ENCODE measurements around the gene SRP54.
"Not testable (repeated sequence)": the region's sequence is repeated elsewhere in the genome, so short reads cannot be mapped to it uniquely, and the experiment has no call there.

Gene SRP54

GRCh38 chr14:34982421-34983147, at the start of gene SRP54:
TSS of gene SRP54 (plus strand) at chr14:34982992. CDS start at chr14:34996710, 13,718 bp downstream.
- peak; percentile 90 for DNase-seq

DNA sequence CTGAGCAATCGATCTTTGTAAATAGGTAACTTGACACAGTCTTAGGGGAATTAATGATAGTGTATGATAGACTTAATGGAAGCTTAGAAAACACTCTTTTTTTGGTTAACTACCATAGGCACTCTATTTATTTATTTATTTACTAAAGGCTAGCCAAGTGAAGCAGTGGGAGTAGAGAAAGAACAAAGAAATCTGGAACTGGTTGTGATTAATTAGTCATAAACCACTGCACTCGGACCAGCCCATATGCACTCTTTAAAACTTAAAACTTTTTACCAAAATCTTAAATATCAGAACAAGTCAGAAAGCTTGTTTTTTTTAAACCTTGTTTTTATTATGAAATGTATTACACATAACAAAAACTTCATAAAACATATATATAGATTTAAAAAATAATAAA, 49.5 kb upstream of the SRP54 start:
- no peak for DNase-seq

DNA sequence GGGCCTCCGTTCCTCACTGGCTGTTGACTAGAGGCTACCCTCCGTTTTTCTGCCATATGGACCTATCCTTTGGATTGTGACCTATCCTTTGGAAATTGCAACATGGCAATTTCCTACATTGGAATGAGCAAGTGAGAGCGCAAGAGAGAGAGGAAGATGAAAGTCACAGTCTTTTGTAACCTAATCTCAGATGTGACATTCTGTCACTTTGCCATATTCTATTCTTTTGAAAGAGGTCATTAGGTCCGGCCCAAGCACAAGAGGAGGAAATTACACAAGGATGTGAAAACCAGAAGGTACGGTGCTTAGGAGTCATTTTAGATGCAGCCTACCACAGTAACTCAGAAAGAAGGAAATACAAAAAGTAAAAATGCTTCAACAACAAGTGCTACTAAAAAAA, 47.3 kb upstream of the SRP54 start:
- DNase-seq: peak; percentile 3

- no peak for DNase-seq
Measured at GRCh38 chr14:34937442-34937841, 45.4 kb upstream of the SRP54 start.

GRCh38 chr14:34937876-34938275, 44.9 kb upstream of the SRP54 start:
- no peak for DNase-seq

- DNase-seq: no peak
Measured at GRCh38 chr14:34943506-34943905, 39.3 kb upstream of the SRP54 start.

DNA sequence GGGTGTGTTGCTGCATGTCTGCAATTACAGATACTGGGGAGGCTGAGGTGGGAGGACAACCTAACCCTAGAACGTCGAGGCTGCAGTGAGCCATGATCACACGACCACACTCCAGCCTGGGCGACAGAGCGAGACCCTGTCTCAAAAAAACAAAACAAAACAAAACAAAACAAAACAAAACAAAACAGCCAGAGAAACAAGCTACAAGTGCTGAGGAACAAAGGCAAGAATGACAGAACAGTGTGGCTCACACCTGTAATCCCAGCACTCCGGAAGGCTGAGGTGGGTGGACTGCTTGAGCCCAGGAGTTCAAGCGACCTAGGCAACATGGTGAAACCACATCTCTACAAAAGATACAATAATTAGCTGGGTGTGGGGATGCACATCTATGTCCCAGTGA, 38.0 kb upstream of the SRP54 start:
- no peak for DNase-seq

GRCh38 chr14:34946699-34947098, 36.1 kb upstream of the SRP54 start:
- DNase-seq: no peak

GRCh38 chr14:34951286-34951685, 31.5 kb upstream of the SRP54 start:
- DNase-seq: no peak

GRCh38 chr14:34956931-34957330, 25.9 kb upstream of the SRP54 start:
- no peak for DNase-seq

DNA sequence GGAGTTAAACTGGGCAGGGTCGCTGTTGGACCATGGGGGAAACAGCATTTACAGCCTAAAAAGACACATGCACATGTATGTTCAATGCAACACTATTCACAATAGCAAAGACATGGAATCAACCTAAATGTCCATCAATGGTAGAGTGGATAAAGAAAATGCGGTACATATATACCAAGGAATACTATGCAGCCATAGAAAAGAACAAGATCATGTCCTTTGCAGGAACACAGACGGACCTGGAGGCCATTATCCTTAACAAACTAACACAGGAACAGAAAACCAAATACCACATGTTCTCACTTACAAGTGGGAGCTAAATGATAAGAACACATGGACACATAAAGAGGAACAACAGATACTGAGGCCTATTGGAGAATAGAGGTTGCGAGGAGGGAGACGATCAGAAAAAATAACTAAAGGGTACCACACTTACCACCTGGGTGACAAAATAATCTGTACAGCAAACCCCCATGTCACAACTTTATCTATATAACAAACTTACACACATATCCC, 25.0 kb upstream of the SRP54 start:
- DNase-seq: no peak

GRCh38 chr14:34962106-34962505, 20.7 kb upstream of the SRP54 start:
- not testable (repeated sequence) for DNase-seq

DNA sequence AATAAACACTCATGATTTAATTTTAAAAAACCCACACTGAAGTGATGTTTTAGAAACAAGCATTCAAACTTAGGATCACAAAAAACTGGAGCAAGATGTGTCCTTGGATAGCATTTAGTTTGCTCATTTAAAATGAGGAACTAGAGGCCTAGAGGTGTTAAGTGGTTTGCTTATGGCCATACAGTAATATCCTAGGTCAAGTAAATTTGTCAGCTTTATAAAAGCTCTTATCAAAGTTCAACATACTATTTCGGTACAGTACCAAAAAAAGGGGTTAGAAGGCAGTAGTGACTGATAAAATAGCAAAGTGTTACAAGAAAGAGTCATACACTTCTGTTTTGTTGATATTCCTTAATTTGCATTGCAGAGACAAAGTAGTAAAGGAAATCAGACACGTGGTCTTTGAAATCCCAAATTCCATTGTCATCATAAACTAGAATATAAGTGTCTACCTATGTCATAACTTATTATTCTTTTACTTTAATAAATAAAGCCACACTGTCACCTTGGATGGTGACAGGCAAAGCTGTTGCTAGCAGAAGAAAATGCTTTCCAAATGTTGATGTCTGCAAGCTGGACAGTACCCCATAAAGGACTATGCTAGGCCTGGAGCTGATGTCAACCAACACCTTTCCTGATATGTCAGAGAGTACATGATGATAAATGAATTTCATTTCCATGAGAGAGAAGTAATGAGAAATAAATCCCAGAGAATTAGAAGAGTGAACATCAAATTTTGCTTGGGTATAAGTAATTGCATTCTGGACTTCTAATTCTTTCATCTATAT, 17.6 kb upstream of the SRP54 start:
- DNase-seq: no peak

DNA sequence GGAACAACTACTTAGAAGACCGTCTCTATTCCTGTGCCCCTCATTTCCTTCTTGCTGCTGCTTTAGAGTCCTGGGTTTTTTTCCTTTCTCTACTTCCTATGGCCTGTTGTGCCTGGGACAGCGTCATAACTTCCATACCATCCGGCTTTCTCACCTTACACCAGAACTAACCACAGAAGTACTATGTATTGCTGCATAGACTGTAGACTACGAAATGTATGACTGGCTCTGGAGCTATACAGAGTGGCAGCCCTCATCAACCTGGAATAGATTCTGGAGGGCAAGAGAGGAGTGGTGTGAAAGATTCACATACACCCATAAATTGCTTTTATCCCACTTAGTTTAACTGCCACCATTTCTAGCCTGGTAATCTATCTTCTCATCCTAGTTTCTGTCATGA, 16.9 kb upstream of the SRP54 start:
- no peak for DNase-seq

GRCh38 chr14:34966413-34966812, 16.4 kb upstream of the SRP54 start:
- DNase-seq: no peak

DNA sequence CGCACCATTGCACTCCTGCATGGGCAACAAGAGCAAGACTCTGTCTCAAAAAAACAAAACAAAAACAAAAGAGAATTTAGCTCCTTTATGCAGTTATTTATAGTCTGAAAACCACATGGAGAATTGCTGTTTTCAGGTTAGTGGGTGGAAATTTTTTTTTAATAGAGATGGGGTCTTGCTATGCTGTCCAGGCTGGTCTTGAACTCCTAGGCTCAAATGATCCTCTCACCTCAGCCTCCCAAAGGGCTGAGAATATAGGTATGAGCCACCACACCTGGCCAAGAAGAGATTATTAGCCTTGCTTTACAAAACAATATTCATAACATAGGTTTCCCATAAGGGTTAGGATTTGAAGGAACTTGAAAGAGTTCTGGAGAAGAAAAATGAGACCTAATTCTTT, 12.1 kb upstream of the SRP54 start:
- no peak for DNase-seq

- DNase-seq: no peak
Measured at GRCh38 chr14:34971381-34971780, 11.4 kb upstream of the SRP54 start.

- no peak for DNase-seq
Measured at GRCh38 chr14:34971801-34972200, 11.0 kb upstream of the SRP54 start.

- no peak for DNase-seq
Measured at GRCh38 chr14:34978444-34978843, 4.3 kb upstream of the SRP54 start.

GRCh38 chr14:34980337-34980900, 2.4 kb upstream of the SRP54 start:
- DNase-seq: no peak

DNA sequence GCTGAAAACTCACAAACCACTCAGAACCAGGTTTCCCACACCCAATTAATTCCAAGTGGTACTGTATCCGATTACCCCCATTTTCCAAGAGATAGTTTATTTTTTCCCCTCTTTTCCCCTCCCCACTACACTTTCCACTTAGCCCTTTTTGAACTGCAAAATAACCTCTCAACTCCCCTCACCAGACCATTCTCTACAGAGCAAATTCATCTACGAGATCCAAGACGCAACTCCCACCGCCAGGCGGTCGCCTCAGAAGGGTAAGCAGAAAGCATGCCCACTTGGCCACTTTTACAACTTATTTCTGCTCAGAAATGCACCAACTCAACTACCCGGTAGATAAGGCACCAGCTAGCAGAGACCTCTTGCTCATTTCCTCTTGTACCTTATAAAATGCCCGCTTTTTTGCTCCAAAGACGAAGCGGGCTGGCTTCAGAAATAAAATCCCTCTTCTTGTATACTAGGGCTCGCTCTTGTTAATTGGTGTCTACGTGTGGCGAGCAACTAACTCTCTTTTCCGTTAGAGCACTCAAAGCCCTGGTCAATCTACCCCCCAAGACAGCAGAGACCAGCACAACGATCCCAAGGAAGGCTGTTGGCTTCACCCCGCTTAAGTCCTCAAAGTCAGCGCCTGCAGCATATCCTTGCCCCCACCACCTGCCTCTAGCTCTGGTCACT, 910 bp upstream of the SRP54 start:
- DNase-seq: no peak

DNA sequence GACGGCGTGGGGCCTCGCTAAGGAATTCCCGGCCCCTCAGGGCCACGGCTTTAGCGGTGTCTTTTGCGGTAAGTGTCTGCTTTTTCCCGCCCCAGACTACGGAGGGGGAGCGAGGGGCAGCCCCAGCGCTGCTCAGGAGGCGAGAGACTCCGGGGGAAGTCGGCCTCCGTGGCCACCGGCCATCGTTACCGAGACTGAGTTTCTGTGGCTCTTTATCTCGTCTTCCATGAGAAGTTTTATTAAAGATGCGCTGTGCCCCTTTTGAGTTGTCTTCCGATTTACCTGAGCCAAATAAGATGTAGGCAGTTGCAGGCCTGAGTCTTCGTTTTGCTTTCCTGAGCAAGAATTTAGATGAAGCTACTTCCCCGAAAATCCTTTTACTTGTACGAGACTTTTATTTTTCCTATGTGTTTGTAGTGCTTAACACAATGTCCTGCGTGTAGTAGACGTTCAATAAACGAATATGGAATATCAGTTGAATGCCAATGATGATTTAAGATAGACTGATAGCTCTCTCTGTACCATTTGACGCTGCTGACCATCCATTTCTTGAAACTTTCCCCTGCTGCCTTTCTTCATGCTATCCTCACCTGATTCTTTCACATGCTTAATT, 462 bp downstream of the SRP54 start:
- no peak for DNase-seq

DNA sequence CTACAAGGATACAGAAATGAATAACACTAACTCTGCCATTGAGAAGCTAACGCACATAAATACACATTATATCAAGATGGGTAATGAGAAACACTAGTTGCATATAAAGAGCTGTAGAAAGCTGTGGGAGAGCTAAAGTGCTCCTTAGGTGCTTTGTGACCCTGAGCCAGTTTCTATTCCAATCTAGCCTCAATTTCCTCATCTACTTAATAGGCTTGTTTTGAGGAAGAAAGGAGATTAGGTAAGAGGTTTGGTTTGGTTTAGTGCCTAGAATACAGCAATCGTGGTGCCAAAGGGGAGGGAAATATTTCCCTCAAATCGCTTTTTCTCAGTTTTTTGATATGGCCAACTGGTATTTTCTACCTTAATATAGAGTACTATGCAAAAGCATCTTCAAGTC, 994 bp downstream of the SRP54 start:
- peak; percentile 23 for DNase-seq

All from SIG-M5 (cell line).